A673 (cell line): ENCODE data around the gene RIMS4. TPM values are rescaled to one million over a fixed set of nuclear protein-coding genes. Genes with fewer than 3 reads are reported as not detected.

ENCODE experiments used
- BruUV-seq: library from RNA; stranded (reverse); fragments of 400-500 nt; replicated peaks from 2 replicates; lab custom pipeline; 2021; lab: Mats Ljungman, UMichigan
- CTCF ChIA-PET: fragments of 300-600 bp; sonication (Branson Sonifier 250); formaldehyde crosslinking; loops from one replicate; lab custom pipeline; 2022; ENCODE audit warnings: antibody characterized with exemption; lab: Charles Lee
- POLR2A ChIA-PET: fragments of 300-600 bp; sonication (Branson Sonifier 250); formaldehyde crosslinking; loops from one replicate; lab custom pipeline; 2022; ENCODE audit warnings: antibody characterized with exemption; ENCODE audit not compliant: low non-redundant PET; lab: Charles Lee
- DNase-seq: peaks from one replicate; pipeline ENCODE4 v3.0.0-alpha.2; 2015; ENCODE audit warnings: low spot score
- H3K27ac ChIP-seq: fragments of 200-600 bp; sonication (generic); 2 replicates; pipeline ENCODE4 v1.5.1; 2016; ENCODE audit warnings: mixed run types, low read depth, mild to moderate bottlenecking, mixed read lengths, antibody characterized with exemption, low read length; ENCODE audit not compliant: poor library complexity, severe bottlenecking
- H3K27me3 ChIP-seq: fragments of 200-600 bp; sonication (generic); replicated peaks from 2 replicates; pipeline ENCODE4 v1.6.1; 2017; ENCODE audit warnings: mixed run types, low read depth, mild to moderate bottlenecking, mixed read lengths, antibody characterized with exemption, low read length; ENCODE audit not compliant: insufficient read depth, poor library complexity
- H3K36me3 ChIP-seq: fragments of 200-600 bp; sonication (generic); 2 replicates; pipeline ENCODE4 v1.6.1; 2016; ENCODE audit warnings: mixed run types, mild to moderate bottlenecking, mixed read lengths, antibody characterized with exemption, low read length; ENCODE audit not compliant: insufficient read depth, poor library complexity, severe bottlenecking
- H3K4me1 ChIP-seq: fragments of 200-600 bp; sonication (generic); 2 replicates; pipeline ENCODE4 v1.6.1; 2017; ENCODE audit warnings: mixed run types, mild to moderate bottlenecking, mixed read lengths, antibody characterized with exemption, low read length; ENCODE audit not compliant: insufficient read depth, poor library complexity, severe bottlenecking
- H3K4me3 ChIP-seq: fragments of 200-600 bp; sonication (generic); 2 replicates; pipeline ENCODE4 v1.5.1; 2016; ENCODE audit warnings: low read depth, mixed run types, mild to moderate bottlenecking, mixed read lengths, low read length; ENCODE audit not compliant: poor library complexity, severe bottlenecking
- H3K9me3 ChIP-seq: fragments of 200-600 bp; sonication (generic); 2 replicates; pipeline ENCODE4 v1.6.1; 2016; ENCODE audit warnings: mixed run types, low read depth, mild to moderate bottlenecking, mixed read lengths, antibody characterized with exemption, low read length; ENCODE audit not compliant: poor library complexity, severe bottlenecking
- EZH2 ChIP-seq: fragments of 200-600 bp; sonication (generic); IDR thresholded peaks from 2 replicates; pipeline ENCODE4 v1.6.1; 2017; ENCODE audit warnings: borderline replicate concordance, low read depth, mild to moderate bottlenecking, mixed read lengths, antibody characterized with exemption, low read length; ENCODE audit not compliant: poor library complexity, severe bottlenecking
- intact Hi-C: fragments of 100-400 bp; cut with micrococcal nuclease; formaldehyde crosslinking; loops from one replicate; pipeline ENCODE4 v1.10.0; 2022; ENCODE audit not compliant: unreplicated experiment
- total RNA-seq: library from RNA; stranded (reverse); gene quantifications from 2 replicates; pipeline ENCODE4 v1.2.3, GENCODE V29; 2021
- TF ChIP-seq, protein P1 (sequence below): fragments of 300-800, 200-600 bp; sonication (generic); conservative IDR thresholded peaks from 2 replicates; pipeline ENCODE4 v1.5.1; 2017; ENCODE audit warnings: low read depth, mild to moderate bottlenecking, antibody characterized with exemption, low read length, moderate library complexity, mixed read lengths

The RIMS4 gene
- total RNA-seq, 1 experiment from 2014 or later, result 0.39 TPM

DNA sequence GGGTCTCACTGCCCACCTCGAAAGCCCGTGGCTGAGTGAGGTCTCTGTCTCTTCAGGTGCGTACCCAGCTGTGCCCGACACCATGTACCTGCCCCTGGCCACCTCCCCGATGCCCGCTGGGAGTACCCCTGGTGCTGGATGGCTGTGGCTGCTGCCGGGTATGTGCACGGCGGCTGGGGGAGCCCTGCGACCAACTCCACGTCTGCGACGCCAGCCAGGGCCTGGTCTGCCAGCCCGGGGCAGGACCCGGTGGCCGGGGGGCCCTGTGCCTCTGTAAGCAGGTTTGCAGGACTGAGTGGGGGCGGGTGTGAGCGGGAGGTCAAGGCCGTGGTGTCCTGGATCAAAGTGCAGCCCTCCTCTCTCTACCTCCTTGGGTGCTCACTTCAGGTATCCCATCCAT, 90.5 kb downstream of the RIMS4 start:
- Histone ChIP-seq H3K27ac (peak overlapping the region; percentile 73), H3K36me3 (no peaks in the 10 kb centered on the region), H3K27me3 (no peaks in the 10 kb centered on the region), H3K4me1 (peaks cover 23% of the 10 kb centered on the region), H3K4me3 (no peak overlapping the region), H3K9me3 (no peaks in the 10 kb centered on the region)
- no peak for TF ChIP-seq EZH2
- TF ChIP-seq, protein P1, sequence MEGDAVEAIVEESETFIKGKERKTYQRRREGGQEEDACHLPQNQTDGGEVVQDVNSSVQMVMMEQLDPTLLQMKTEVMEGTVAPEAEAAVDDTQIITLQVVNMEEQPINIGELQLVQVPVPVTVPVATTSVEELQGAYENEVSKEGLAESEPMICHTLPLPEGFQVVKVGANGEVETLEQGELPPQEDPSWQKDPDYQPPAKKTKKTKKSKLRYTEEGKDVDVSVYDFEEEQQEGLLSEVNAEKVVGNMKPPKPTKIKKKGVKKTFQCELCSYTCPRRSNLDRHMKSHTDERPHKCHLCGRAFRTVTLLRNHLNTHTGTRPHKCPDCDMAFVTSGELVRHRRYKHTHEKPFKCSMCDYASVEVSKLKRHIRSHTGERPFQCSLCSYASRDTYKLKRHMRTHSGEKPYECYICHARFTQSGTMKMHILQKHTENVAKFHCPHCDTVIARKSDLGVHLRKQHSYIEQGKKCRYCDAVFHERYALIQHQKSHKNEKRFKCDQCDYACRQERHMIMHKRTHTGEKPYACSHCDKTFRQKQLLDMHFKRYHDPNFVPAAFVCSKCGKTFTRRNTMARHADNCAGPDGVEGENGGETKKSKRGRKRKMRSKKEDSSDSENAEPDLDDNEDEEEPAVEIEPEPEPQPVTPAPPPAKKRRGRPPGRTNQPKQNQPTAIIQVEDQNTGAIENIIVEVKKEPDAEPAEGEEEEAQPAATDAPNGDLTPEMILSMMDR, result no peak
- CTCF ChIA-PET, result interaction anchor here (1.2 kb wide), 1 partner anchor 13 kb away, joined by 3 read pairs; no protein-coding TSS in a partner anchor
- intact Hi-C loops, result no loop called here
- POLR2A ChIA-PET, result no interaction called here
- no peak for DNase-seq
- no TSS peak for BruUV-seq

DNA sequence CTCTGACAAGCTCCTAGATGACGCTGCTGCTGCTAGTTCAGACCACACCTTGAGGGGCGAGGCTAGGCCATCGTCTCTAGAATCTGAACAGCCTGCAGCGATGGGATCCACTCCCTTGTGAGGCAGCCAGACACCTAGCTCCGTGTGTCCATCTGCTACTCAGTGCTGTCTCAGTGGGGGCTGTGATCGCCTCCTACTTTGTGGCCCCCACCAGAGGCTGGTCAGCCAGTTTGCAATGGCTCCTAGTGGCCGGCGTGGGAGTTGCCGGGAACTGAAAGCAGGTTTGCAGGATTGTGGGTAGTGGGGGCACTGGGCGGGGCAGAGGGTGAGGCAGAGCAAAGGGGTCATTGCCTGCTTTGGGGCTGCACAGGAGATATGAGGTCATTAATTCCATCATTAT, 92.4 kb downstream of the RIMS4 start:
- no peak overlapping the region for H3K4me3 ChIP-seq
- POLR2A ChIA-PET, result no interaction called here
- BruUV-seq, result no TSS peak
- intact Hi-C loops, result no loop called here
- H3K9me3 ChIP-seq, result no peaks in the 10 kb centered on the region
- no peak overlapping the region for H3K27ac ChIP-seq
- peaks cover 29% of the 10 kb centered on the region for H3K4me1 ChIP-seq
- no peaks in the 10 kb centered on the region for H3K36me3 ChIP-seq
- no peak for DNase-seq
- TF ChIP-seq, protein P1, result 0 out of 2 replicates have a peak, but pooled peaks have one; percentile 15
- no peak for TF ChIP-seq EZH2
- no peaks in the 10 kb centered on the region for H3K27me3 ChIP-seq
- CTCF ChIA-PET, result no interaction called here

DNA sequence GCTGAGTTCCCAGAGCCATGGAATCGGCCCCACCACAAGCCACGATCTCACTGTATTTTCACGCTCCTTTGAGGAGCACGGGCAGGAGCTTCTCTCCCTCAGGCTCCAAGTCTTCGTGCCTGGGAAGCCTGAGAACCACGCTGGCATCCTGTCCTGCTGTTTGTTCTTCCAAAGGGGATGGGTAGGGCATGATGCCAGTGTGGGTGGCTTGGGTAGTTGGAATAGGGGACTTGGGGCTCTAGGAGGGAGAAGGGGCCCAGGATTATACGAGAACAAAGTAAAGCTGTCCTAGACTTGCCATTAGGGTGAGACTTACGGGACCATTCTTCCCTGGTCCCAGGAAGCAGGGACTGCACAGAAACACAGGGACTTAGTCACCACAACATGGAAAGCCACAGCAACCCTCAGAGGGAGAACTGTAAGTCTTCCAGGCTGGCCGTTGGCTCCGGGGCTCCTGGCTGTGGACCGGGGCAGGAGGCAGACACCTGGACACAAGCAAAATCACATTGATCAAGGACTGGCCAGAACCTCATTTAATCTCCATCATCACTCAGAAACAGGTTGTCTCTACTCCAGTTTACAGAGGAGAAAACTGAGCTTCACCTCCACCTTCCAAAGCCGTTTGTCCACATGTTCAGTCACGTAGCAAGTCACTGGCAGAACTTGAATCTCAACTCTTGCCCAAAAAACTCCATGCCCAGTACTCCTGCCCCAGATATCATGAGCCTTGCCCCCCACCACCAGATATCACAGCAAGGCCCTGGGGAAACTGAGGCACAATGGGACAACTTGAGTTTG, 93.8 kb downstream of the RIMS4 start:
- Histone ChIP-seq H3K36me3 (no peaks in the 10 kb centered on the region), H3K9me3 (no peaks in the 10 kb centered on the region), H3K27ac (no peak overlapping the region), H3K27me3 (no peaks in the 10 kb centered on the region), H3K4me3 (no peak overlapping the region), H3K4me1 (peaks cover 26% of the 10 kb centered on the region)
- BruUV-seq, result no TSS peak
- ChIA-PET POLR2A (no interaction called here), CTCF (no interaction called here)
- DNase-seq, result no peak
- TF ChIP-seq EZH2, result no peak
- TF ChIP-seq, protein P1, result no peak
- intact Hi-C loops, result no loop called here
